Neural cell (in vitro differentiated cells): ENCODE results near the gene STARD13. TPM values are rescaled to one million over a fixed set of nuclear protein-coding genes. Genes with fewer than 3 reads are reported as not detected.

ENCODE experiments used
- H2AFZ ChIP-seq: fragments of 200-600, 300-800 bp; sonication (generic), shearing (Covaris generic); 2 replicates; pipeline ENCODE4 v1.6.0; 2014; ENCODE audit warnings: low read depth, mild to moderate bottlenecking, antibody characterized with exemption, low read length, moderate library complexity
- H3F3A ChIP-seq: fragments of 200-600 bp; shearing (Covaris generic); 2 replicates; pipeline ENCODE4 v1.6.1; 2016; ENCODE audit warnings: mild to moderate bottlenecking, moderate library complexity, mixed read lengths, antibody characterized with exemption, low read length; ENCODE audit not compliant: insufficient read depth, poor library complexity, severe bottlenecking
- H3K27ac ChIP-seq: fragments of 200-600, 300-800 bp; sonication (generic), shearing (Covaris generic); 2 replicates; pipeline ENCODE4 v1.5.1; 2014; ENCODE audit warnings: mild to moderate bottlenecking, low read length, moderate library complexity
- H3K27me3 ChIP-seq: fragments of 300-800, 200-600 bp; sonication (generic), shearing (Covaris generic); 2 replicates; pipeline ENCODE4 v1.6.0; 2014; ENCODE audit warnings: mild to moderate bottlenecking, low read depth, low read length, moderate library complexity; ENCODE audit not compliant: insufficient read depth
- H3K36me3 ChIP-seq: fragments of 300-800, 200-600 bp; sonication (generic), shearing (Covaris generic); 2 replicates; pipeline ENCODE4 v1.5.1; 2014; ENCODE audit warnings: mild to moderate bottlenecking, antibody characterized with exemption, low read length, moderate library complexity; ENCODE audit not compliant: insufficient read depth
- H3K4me2 ChIP-seq: fragments of 300-800, 200-600 bp; sonication (generic), shearing (Covaris generic); 2 replicates; pipeline ENCODE4 v1.6.0; 2014; ENCODE audit warnings: mild to moderate bottlenecking, low read length
- H3K4me3 ChIP-seq: fragments of 300-800, 200-600 bp; sonication (generic), shearing (Covaris generic); 2 replicates; pipeline ENCODE4 v1.5.1; 2014; ENCODE audit warnings: mild to moderate bottlenecking, low read length, moderate library complexity
- H3K79me2 ChIP-seq: fragments of 200-600 bp; shearing (Covaris generic); replicated peaks from 2 replicates; pipeline ENCODE4 v1.6.0; 2014; ENCODE audit warnings: mild to moderate bottlenecking, low read length, moderate library complexity; ENCODE audit not compliant: insufficient read depth
- H3K9ac ChIP-seq: fragments of 300-800, 200-600 bp; sonication (generic), shearing (Covaris generic); 2 replicates; pipeline ENCODE4 v1.6.1; 2016; ENCODE audit warnings: mild to moderate bottlenecking, low read length, mixed read lengths
- H3K9me2 ChIP-seq: fragments of 200-600 bp; shearing (Covaris generic); 2 replicates; pipeline ENCODE4 v1.6.1; 2016; ENCODE audit warnings: mild to moderate bottlenecking, low read length, mixed read lengths; ENCODE audit not compliant: insufficient read depth
- H3K9me3 ChIP-seq: fragments of 200-600, 300-800 bp; sonication (generic), shearing (Covaris generic); 2 replicates; pipeline ENCODE4 v1.6.1; 2016; ENCODE audit warnings: mild to moderate bottlenecking, mixed run types, low read length, moderate library complexity, mixed read lengths
- H4K20me1 ChIP-seq: fragments of 200-600 bp; shearing (Covaris generic); 2 replicates; pipeline ENCODE4 v1.6.1; 2016; ENCODE audit warnings: mild to moderate bottlenecking, mixed run types; ENCODE audit not compliant: insufficient read depth
- CTCF ChIP-seq: fragments of 450-650 bp; IDR thresholded peaks from 2 replicates; pipeline ENCODE4 v1.5.1; 2014; ENCODE audit warnings: antibody characterized with exemption, mild to moderate bottlenecking, moderate library complexity; ENCODE audit not compliant: poor library complexity, severe bottlenecking
- EP300 ChIP-seq: fragments of 450-650 bp; conservative IDR thresholded peaks from 2 replicates; pipeline ENCODE4 v1.6.1; 2014; ENCODE audit warnings: antibody characterized with exemption, mild to moderate bottlenecking, moderate library complexity; ENCODE audit not compliant: poor library complexity, severe bottlenecking
- EZH2 ChIP-seq: fragments of 200-600, 300-800 bp; shearing (Covaris generic), sonication (generic); IDR thresholded peaks from 2 replicates; pipeline ENCODE4 v1.6.1; 2014; ENCODE audit warnings: antibody characterized with exemption, low read length, borderline replicate concordance, mild to moderate bottlenecking; ENCODE audit not compliant: insufficient read depth, poor library complexity, severe bottlenecking
- MXI1 ChIP-seq: fragments of 450-650 bp; conservative IDR thresholded peaks from 2 replicates; pipeline ENCODE4 v1.6.1; 2014; ENCODE audit warnings: antibody characterized with exemption, mild to moderate bottlenecking; ENCODE audit not compliant: poor library complexity, severe bottlenecking
- POLR2AphosphoS5 ChIP-seq: IDR thresholded peaks from 2 replicates; pipeline ENCODE4 v1.6.1; 2012
- RAD21 ChIP-seq: fragments of 450-650 bp; conservative IDR thresholded peaks from 2 replicates; pipeline ENCODE4 v1.6.1; 2014; ENCODE audit warnings: antibody characterized with exemption, mild to moderate bottlenecking, moderate library complexity
- REST ChIP-seq: IDR thresholded peaks from 2 replicates; pipeline ENCODE4 v1.6.1; 2012; ENCODE audit warnings: borderline replicate concordance
- SMC3 ChIP-seq: fragments of 450-650 bp; conservative IDR thresholded peaks from 2 replicates; pipeline ENCODE4 v1.6.1; 2014; ENCODE audit warnings: antibody characterized with exemption, mild to moderate bottlenecking, moderate library complexity; ENCODE audit not compliant: poor library complexity
- TAF1 ChIP-seq: IDR thresholded peaks from 2 replicates; pipeline ENCODE4 v1.6.1; 2012; ENCODE audit warnings: low read depth
- polyA plus RNA-seq: library from polyadenylated mRNA; depleted of rRNA; stranded (reverse); fragments of >200 nt; gene quantifications from 2 replicates; pipeline ENCODE4 v1.2.3, GENCODE V29; 2014

The STARD13 gene
- polyA plus RNA-seq, 1 donor from 2014 or later, result 0.05 TPM

GRCh38 chr13:33281951-33282595 is 3.5 kb downstream of the STARD13 start:
- H3K9ac ChIP-seq, result no peak overlapping the region
- H3K9me2 ChIP-seq, result no peaks in the 10 kb centered on the region
- H3K79me2 ChIP-seq, result no peaks in the 10 kb centered on the region
- no peak for TF ChIP-seq MXI1
- TF ChIP-seq TAF1, result no peak
- TF ChIP-seq POLR2AphosphoS5, result no peak
- no peak for TF ChIP-seq REST
- TF ChIP-seq EZH2, result no peak
- no peak for TF ChIP-seq EP300
- TF ChIP-seq CTCF, result no peak
- no peak for TF ChIP-seq RAD21
- no peak for TF ChIP-seq SMC3
- H3K27ac ChIP-seq, result no peak overlapping the region
- H3K4me2 ChIP-seq, result no peak overlapping the region
- H3K4me3 ChIP-seq, result no peak overlapping the region
- no peaks in the 10 kb centered on the region for H3F3A ChIP-seq
- H3K9me3 ChIP-seq, result no peaks in the 10 kb centered on the region
- no peaks in the 10 kb centered on the region for H4K20me1 ChIP-seq
- no peak overlapping the region for H2AFZ ChIP-seq
- H3K27me3 ChIP-seq, result no peaks in the 10 kb centered on the region
- no peaks in the 10 kb centered on the region for H3K36me3 ChIP-seq

GRCh38 chr13:33280923-33281322 is 4.6 kb downstream of the STARD13 start:
- Histone ChIP-seq H3K79me2 (no peaks in the 10 kb centered on the region), H3K27ac (no peak overlapping the region)

More at GRCh38 chr13:33280923-33281322, 4.6 kb downstream of the STARD13 start:
- Histone ChIP-seq H3K9ac (no peak overlapping the region), H2AFZ (no peak overlapping the region), H3K9me2 (no peaks in the 10 kb centered on the region), H3F3A (no peaks in the 10 kb centered on the region), H3K36me3 (no peaks in the 10 kb centered on the region), H3K4me3 (no peak overlapping the region), H4K20me1 (no peaks in the 10 kb centered on the region), H3K27me3 (no peaks in the 10 kb centered on the region), H3K4me2 (no peak overlapping the region), H3K9me3 (no peaks in the 10 kb centered on the region)
- TF ChIP-seq POLR2AphosphoS5 (no peak), REST (no peak), TAF1 (no peak), EP300 (no peak), MXI1 (no peak), CTCF (no peak), RAD21 (no peak), SMC3 (no peak), EZH2 (no peak)
